GM12892 (cell line): Measurements from ENCODE around the gene NAA35.
"Not testable (repeated sequence)": the region's sequence is repeated elsewhere in the genome, so short reads cannot be mapped to it uniquely, and the experiment has no call there.

Source experiments
- DNase-seq: peaks from one replicate; pipeline ENCODE4 v3.0.0; 2011; ENCODE audit not compliant: insufficient read length
- FAIRE-seq: peaks from 2 replicates; lab custom pipeline; 2011; peaks lifted over from hg19 to GRCh38; lab: Jason Lieb, UNC
- POLR2A ChIP-seq: IDR thresholded peaks from 2 replicates; pipeline ENCODE4 v1.6.1; 2011; ENCODE audit warnings: low read depth, low read length, control low read depth
- POLR2AphosphoS5 ChIP-seq: IDR thresholded peaks from 2 replicates; pipeline ENCODE4 v1.6.1; 2011; ENCODE audit warnings: low read depth, low read length, control low read depth
- TAF1 ChIP-seq: IDR thresholded peaks from 2 replicates; pipeline ENCODE4 v1.6.1; 2011; ENCODE audit warnings: low read depth, mild to moderate bottlenecking, control low read depth, low read length, borderline replicate concordance

Gene NAA35

GRCh38 chr9:85925493-85925892, 15.5 kb upstream of the NAA35 start:
- FAIRE-seq (no peak), DNase-seq (no peak)
- TF ChIP-seq POLR2AphosphoS5 (no peak), POLR2A (no peak), TAF1 (no peak)

GRCh38 chr9:85927076-85927475, 13.9 kb upstream of the NAA35 start:
- FAIRE-seq (no peak), DNase-seq (no peak)
- TF ChIP-seq POLR2AphosphoS5 (no peak), TAF1 (no peak), POLR2A (no peak)

GRCh38 chr9:85931495-85931894, 9.5 kb upstream of the NAA35 start:
- no peak for TF ChIP-seq POLR2A
- no peak for TF ChIP-seq TAF1
- no peak for TF ChIP-seq POLR2AphosphoS5
- FAIRE-seq (no peak), DNase-seq (no peak)

GRCh38 chr9:85935950-85936349, 5.0 kb upstream of the NAA35 start:
- not testable (repeated sequence) for FAIRE-seq, DNase-seq

- FAIRE-seq = no peak
- TF ChIP-seq TAF1 (no peak), POLR2AphosphoS5 (peak; percentile 69; the same call in 1 of the 2 replicates), POLR2A (peak; percentile 72)
- no peak for DNase-seq
Observed at GRCh38 chr9:85940275-85940831, 593 bp upstream of the NAA35 start.

- no peak for FAIRE-seq
- no peak for DNase-seq
- no peak for TF ChIP-seq TAF1
- TF ChIP-seq POLR2A = no peak
- no peak for TF ChIP-seq POLR2AphosphoS5
Observed at GRCh38 chr9:85941622-85941940, 635 bp downstream of the NAA35 start.

- peak; percentile 73 for FAIRE-seq
Observed at GRCh38 chr9:85941966-85942912, 1.3 kb downstream of the NAA35 start.

GRCh38 chr9:85942913-85943709, 2.2 kb downstream of the NAA35 start:
- no peak for TF ChIP-seq POLR2A
- TF ChIP-seq POLR2AphosphoS5 = no peak
- no peak for FAIRE-seq
- DNase-seq = no peak

More at GRCh38 chr9:85941966-85942912, 1.3 kb downstream of the NAA35 start:
- TF ChIP-seq TAF1 = no peak
- no peak for TF ChIP-seq POLR2A
- TF ChIP-seq POLR2AphosphoS5 = no peak
- DNase-seq = no peak

- TF ChIP-seq TAF1 = no peak
- no peak for TF ChIP-seq POLR2A
- no peak for TF ChIP-seq POLR2AphosphoS5
- FAIRE-seq = no peak
- DNase-seq = no peak
Observed at GRCh38 chr9:85943757-85944430, 2.9 kb downstream of the NAA35 start.

- DNase-seq (no peak), FAIRE-seq (no peak)
- TF ChIP-seq POLR2AphosphoS5 (no peak), POLR2A (no peak), TAF1 (no peak)
Observed at GRCh38 chr9:85944672-85945071, 3.7 kb downstream of the NAA35 start.

- DNase-seq (no peak), FAIRE-seq (no peak)
- TF ChIP-seq TAF1 (no peak), POLR2AphosphoS5 (no peak), POLR2A (no peak)
Observed at GRCh38 chr9:85949586-85950335, 8.8 kb downstream of the NAA35 start.

GRCh38 chr9:85959955-85960354, 19.0 kb downstream of the NAA35 start:
- DNase-seq (no peak), FAIRE-seq (no peak)
- TF ChIP-seq POLR2AphosphoS5 = no peak
- no peak for TF ChIP-seq POLR2A
- TF ChIP-seq TAF1 = no peak
